HTERT RPE-1 (cell line): Measurements from ENCODE around the gene OBSCN.
"Not testable (repeated sequence)": the region's sequence is repeated elsewhere in the genome, so short reads cannot be mapped to it uniquely, and the experiment has no call there.

Experiments
- in situ Hi-C: fragments of 300-500 bp; cut with MboI; formaldehyde crosslinking; loops from 4 replicates; pipeline ENCODE4 v1.14.3; 2020; ENCODE audit warnings: low sequenced_read_pairs

OBSCN gene

GRCh38 chr1:228211531-228212414 is 3.9 kb downstream of the OBSCN start:
- in situ Hi-C loops: no loop called here

GRCh38 chr1:228212415-228212965 is 4.6 kb downstream of the OBSCN start:
- in situ Hi-C loops: no loop called here

- in situ Hi-C loops: no loop called here
These were observed 5.4 kb downstream of the OBSCN start for GRCh38 chr1:228212966-228213844.

DNA sequence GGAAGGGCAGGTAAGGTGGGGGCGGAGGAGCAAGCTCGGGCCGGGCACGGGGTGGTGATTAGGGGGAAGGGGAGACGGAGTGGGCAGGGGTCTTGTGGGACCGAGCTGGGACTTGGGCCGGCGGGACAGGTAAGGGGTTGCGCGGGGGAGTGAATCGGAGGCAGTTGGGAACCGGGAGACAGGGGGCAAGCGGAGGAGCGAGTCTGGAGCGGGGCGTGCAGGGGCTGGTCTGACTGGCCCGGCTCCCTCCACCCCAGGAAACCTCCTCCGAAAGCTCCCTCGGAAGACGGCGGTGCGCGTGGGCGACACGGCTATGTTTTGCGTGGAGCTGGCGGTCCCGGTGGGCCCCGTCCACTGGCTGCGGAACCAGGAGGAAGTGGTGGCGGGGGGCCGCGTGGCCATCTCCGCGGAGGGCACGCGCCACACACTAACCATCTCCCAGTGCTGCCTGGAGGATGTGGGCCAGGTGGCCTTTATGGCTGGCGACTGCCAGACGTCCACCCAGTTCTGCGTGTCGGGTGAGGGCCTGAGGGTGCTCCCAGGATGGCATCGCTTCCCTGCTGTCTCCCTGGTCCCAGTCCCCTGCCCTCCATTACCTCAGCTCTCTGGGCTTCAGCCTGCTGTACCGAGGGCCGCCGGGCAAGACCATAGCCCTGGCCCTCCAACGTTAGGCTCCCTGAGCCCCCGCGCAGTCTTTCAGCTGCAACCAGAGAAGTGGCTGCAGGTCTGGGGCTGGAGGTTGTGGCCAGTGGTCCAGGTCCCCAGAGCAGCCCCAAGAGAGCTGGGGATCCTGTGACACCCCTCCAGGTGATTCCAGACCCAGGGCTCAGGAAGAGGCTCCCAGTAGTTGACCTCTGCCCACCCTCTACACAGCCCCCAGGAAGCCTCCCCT is 6.3 kb downstream of the OBSCN start:
- in situ Hi-C loops: no loop called here

- in situ Hi-C loops: no loop called here
These were observed 7.2 kb downstream of the OBSCN start for GRCh38 chr1:228214921-228215662.

DNA sequence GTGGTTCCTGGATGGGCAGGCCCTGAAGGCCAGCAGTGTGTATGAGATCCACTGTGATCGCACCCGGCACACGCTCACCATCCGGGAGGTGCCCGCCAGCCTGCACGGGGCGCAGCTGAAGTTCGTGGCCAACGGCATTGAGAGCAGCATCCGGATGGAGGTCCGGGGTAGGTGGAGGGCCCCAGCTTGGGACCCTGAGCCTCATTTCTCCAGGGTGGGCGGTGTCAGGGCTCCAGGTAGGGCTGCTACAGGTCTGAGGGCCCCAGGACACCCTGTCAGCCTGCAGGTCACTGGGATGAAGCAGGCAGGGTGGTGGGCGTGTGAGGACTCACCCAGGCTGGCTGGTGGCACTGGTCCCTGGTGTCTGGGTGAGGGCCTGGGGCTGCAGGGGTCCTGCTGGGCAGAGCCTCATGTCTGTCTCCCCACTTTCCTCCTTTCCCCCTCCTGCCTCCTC is 7.8 kb downstream of the OBSCN start:
- in situ Hi-C loops: no loop called here

DNA sequence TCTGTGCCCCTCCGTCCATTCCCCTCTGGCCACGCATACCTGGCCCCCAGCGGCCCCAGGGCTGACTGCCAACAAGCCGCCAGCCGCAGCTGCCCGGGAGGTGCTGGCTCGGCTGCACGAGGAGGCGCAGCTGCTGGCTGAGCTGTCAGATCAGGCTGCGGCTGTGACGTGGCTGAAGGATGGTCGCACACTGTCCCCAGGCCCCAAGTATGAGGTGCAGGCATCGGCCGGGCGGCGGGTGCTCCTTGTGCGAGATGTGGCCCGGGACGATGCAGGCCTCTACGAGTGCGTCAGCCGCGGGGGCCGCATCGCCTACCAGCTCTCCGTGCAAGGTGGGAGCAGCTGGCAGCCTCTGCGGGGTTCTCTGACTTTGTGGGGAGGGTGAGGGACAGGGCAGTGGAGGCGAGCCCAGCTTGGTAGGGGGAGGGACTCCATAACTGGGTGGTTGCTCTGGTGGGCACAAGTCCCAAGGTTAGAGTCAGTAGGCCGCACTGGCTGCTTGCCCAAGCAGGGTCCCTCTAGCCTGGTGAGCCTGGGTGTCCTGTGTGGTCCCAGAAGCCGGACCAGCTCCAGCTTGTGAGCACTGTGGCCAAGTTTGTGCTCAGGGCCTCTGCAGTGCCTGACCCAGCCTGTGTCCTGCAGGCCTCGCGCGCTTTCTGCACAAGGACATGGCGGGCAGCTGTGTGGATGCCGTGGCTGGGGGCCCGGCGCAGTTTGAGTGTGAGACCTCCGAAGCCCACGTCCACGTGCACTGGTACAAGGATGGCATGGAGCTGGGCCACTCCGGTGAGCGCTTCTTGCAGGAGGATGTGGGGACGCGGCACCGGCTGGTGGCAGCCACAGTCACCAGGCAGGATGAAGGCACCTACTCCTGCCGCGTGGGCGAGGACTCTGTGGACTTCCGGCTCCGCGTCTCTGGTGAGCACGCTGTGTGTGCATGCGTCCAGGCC is 8.8 kb downstream of the OBSCN start:
- in situ Hi-C loops: no loop called here

- in situ Hi-C loops: no loop called here
These were observed 9.9 kb downstream of the OBSCN start for GRCh38 chr1:228217551-228218344.

DNA sequence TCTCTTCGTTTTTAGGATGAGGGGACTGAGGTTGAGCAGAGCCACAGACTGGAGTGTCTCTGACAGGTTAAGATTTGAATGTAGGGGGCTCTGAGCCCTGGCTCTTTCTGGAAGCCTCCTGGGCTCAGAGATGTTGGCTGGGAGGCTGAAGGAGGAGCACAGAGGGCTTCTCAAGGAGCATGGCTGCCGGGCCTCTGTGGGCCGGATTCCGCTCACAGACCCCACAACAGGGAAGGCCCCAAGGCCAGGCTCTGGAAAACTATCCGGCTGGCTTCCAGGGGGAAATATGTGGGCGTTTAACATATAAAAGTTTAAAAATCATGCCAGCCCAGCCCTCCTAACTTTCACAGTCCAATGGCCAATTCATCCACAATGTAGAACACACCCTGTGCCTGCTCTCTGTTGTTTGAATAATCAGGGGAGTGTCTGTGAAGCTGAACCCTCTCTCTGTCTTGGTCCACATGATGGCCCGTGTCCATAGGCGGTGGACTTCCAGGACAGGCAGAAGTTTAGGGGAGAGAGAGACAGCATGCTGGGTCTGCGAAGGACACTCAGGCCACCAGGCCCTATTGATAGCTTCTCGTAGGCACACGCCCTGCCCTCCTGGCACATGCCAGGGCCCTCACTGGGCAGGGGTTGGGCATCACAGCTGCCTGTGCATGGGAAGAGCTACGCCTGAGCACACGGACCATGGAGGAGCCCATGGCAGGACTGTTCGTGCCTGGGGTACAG is 10.8 kb downstream of the OBSCN start:
- in situ Hi-C loops: no loop called here

DNA sequence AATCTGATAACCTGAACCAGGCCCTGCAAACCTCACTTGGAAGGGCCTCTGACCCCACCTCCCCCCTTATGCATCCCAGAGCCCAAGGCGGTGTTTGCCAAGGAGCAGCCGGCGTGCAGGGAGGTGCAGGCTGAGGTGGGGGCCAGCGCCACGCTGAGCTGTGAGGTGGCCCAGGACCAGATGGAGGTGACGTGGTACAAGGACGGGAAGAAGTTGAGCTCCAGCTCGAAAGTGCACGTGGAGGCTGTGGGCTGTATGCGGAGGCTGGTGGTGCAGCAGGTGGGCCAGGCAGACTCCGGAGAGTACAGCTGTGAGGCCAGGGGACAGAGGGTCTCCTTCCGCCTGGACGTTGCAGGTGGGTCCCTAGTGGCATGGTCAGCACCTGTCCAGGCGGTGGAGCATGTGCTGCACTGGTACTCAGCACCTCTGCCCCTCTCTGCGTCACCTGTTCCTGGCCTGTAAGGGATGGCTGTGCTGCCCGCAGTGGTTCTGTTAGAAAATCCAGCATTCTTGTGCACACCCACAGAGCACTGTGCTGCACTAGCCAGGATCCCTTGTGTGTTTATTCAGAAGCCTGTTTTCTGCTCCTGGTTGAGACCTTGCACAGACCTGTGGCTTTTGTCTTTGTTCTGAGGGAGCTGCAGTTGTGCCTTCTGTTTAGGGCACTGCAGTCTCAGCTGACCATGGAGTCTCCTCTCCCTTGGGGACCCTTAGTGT is 11.6 kb downstream of the OBSCN start:
- in situ Hi-C loops: no loop called here

GRCh38 chr1:228219962-228220780 is 12.3 kb downstream of the OBSCN start:
- in situ Hi-C loops: no loop called here

DNA sequence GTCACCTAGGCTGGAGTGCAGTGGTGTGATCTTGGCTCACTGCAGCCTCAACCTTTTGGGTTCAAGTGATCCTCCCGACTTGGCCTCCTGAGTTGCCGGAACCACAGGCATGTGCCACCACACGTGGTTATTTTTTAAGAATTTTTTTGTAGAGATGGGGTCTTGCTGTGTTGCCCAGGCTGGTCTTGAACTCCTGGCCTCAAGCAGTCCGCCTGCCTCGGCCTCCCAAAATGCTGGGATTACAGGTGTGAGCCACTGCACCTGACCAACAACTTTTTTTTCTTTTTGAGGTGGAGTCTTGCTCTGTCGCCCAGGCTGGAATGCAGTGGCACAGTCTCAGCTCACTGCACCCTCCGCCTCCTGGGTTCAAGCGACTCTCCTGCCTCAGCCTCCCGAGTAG is 13.3 kb downstream of the OBSCN start:
- in situ Hi-C loops: not testable (repeated sequence)

- in situ Hi-C loops: no loop called here
These were observed 14.7 kb downstream of the OBSCN start for GRCh38 chr1:228222548-228222947.

- in situ Hi-C loops: no loop called here
These were observed 16.6 kb downstream of the OBSCN start for GRCh38 chr1:228224198-228225164.
